GM12878 (cell line): ENCODE data around the gene GPC6. TPM values are rescaled to one million over a fixed set of nuclear protein-coding genes. Genes with fewer than 3 reads are reported as not detected.

ENCODE experiments used
- ATAC-seq: fragments of 200-7000 bp; cut with Tn5 transposase; 3 replicates; pipeline ENCODE4 v1.9.1; 2020; ENCODE audit warnings: mild to moderate bottlenecking, moderate library complexity
- BruUV-seq: library from RNA; stranded (reverse); fragments of 400-500 nt; replicated peaks from 2 replicates; lab custom pipeline; 2021; lab: Mats Ljungman, UMichigan
- CTCF ChIA-PET: fragments of 300-600 bp; sonication (Branson Sonifier 250); formaldehyde crosslinking; extraction: SDS; loops from one replicate; lab custom pipeline; 2021; ENCODE audit warnings: inconsistent platforms; lab: Yijun Ruan, JAX
- POLR2A ChIA-PET: fragments of 350-600 bp; formaldehyde crosslinking; extraction: SDS; loops from one replicate; lab custom pipeline; 2021; ENCODE audit warnings: inconsistent platforms; lab: Charles Lee
- RAD21 ChIA-PET: fragments of 300-600 bp; sonication (Branson Sonifier 250); formaldehyde crosslinking; loops from one replicate; lab custom pipeline; 2023; ENCODE audit warnings: antibody characterized with exemption; ENCODE audit not compliant: unreplicated experiment; lab: Charles Lee
- SMC1A ChIA-PET: fragments of 300-600 bp; sonication (Branson Sonifier 250); formaldehyde crosslinking; loops from one replicate; lab custom pipeline; 2023; ENCODE audit not compliant: unreplicated experiment, uncharacterized antibody; lab: Charles Lee
- DNase-seq: peaks from one replicate; pipeline ENCODE4 v3.0.0-alpha.2; 2011; ENCODE audit warnings: low read depth, low spot score
- FAIRE-seq: peaks from 3 replicates; lab custom pipeline; 2011; peaks lifted over from hg19 to GRCh38; lab: Jason Lieb, UNC
- H2AFZ ChIP-seq: 2 replicates; pipeline ENCODE4 v1.6.0; 2011; ENCODE audit warnings: low read depth, low read length, control low read depth; ENCODE audit not compliant: control insufficient read depth
- H3K27ac ChIP-seq: 2 replicates; pipeline ENCODE4 v1.5.1; 2011; ENCODE audit warnings: control low read depth; ENCODE audit not compliant: control insufficient read depth, insufficient read depth
- H3K27me3 ChIP-seq, 2 experiments: replicated peaks in 1 of 2; 2 replicates each; pipeline versions ENCODE4 v1.6.0 to v1.6.1; 2011; ENCODE audit warnings: low read length in 1 of 2; ENCODE audit not compliant: control insufficient read depth in 2 of 2, insufficient read depth in 2 of 2
- H3K36me3 ChIP-seq, 2 experiments: 2 replicates each; pipeline ENCODE4 v1.5.1; 2011; ENCODE audit warnings: low read length in 1 of 2; ENCODE audit not compliant: control insufficient read depth in 2 of 2, insufficient read depth in 2 of 2
- H3K4me1 ChIP-seq: 2 replicates; pipeline ENCODE4 v1.6.1; 2011; ENCODE audit warnings: mild to moderate bottlenecking, low read length, moderate library complexity, mixed read lengths; ENCODE audit not compliant: control insufficient read depth, insufficient read depth
- H3K4me2 ChIP-seq: 2 replicates; pipeline ENCODE4 v1.6.0; 2011; ENCODE audit warnings: control low read depth; ENCODE audit not compliant: control insufficient read depth, insufficient read depth
- H3K4me3 ChIP-seq: fragments of 200-600 bp; sonication (generic); 2 replicates; pipeline ENCODE4 v1.5.1; 2016
- H3K79me2 ChIP-seq: 2 replicates; pipeline ENCODE4 v1.6.0; 2011; ENCODE audit warnings: low read length; ENCODE audit not compliant: control insufficient read depth, insufficient read depth
- H3K9ac ChIP-seq: 2 replicates; pipeline ENCODE4 v1.8.0; 2011; ENCODE audit warnings: low read length, control low read depth, mixed read lengths; ENCODE audit not compliant: control insufficient read depth, insufficient read depth
- H3K9me3 ChIP-seq: replicated peaks from 3 replicates; pipeline ENCODE4 v1.5.1; 2011; ENCODE audit warnings: mild to moderate bottlenecking, low read length; ENCODE audit not compliant: control insufficient read depth, insufficient read depth
- H4K20me1 ChIP-seq: 2 replicates; pipeline ENCODE4 v1.6.0; 2011; ENCODE audit not compliant: control insufficient read depth, insufficient read depth
- BMI1 ChIP-seq: fragments of 450-650 bp; IDR thresholded peaks from 2 replicates; pipeline ENCODE4 v1.6.1; 2016; ENCODE audit warnings: mild to moderate bottlenecking, moderate library complexity, borderline replicate concordance
- CHD1 ChIP-seq: IDR thresholded peaks from 2 replicates; pipeline ENCODE4 v1.6.1; 2012; ENCODE audit warnings: low read depth, low read length, improper control_type of control experiment
- DPF2 ChIP-seq: fragments of 450-650 bp; IDR thresholded peaks from 2 replicates; pipeline ENCODE4 v1.6.1; 2017; ENCODE audit warnings: mild to moderate bottlenecking
- ETV6 ChIP-seq, 2 experiments: fragments of 450-650 bp in 1 of 2; IDR thresholded peaks in 1 of 2; conservative IDR thresholded peaks in 1 of 2; 2 replicates each; pipeline ENCODE4 v1.6.1; 2014; ENCODE audit warnings: antibody characterized with exemption in 1 of 2, borderline replicate concordance in 1 of 2, low read depth in 1 of 2, mild to moderate bottlenecking in 1 of 2, moderate library complexity in 1 of 2
- FOS ChIP-seq: IDR thresholded peaks from 3 replicates; pipeline ENCODE4 v1.6.1; 2011; ENCODE audit warnings: borderline replicate concordance; ENCODE audit not compliant: insufficient read length; ENCODE audit errors: extremely low read depth
- LARP7 ChIP-seq: fragments of 450-650 bp; IDR thresholded peaks from 2 replicates; pipeline ENCODE4 v1.6.1; 2017; ENCODE audit warnings: mild to moderate bottlenecking
- MTA2 ChIP-seq: fragments of 450-650 bp; IDR thresholded peaks from 2 replicates; pipeline ENCODE4 v1.6.1; 2016; ENCODE audit warnings: low read depth, mild to moderate bottlenecking, moderate library complexity
- NFYB ChIP-seq: IDR thresholded peaks from 2 replicates; pipeline ENCODE4 v1.6.1; 2011; ENCODE audit warnings: low read depth, mild to moderate bottlenecking, low read length, improper control_type of control experiment, moderate library complexity; ENCODE audit not compliant: insufficient read depth
- PAX5 ChIP-seq: IDR thresholded peaks from 2 replicates; pipeline ENCODE4 v1.6.1; 2011; ENCODE audit warnings: low read depth, low read length, borderline replicate concordance
- POLR2AphosphoS2 ChIP-seq: IDR thresholded peaks from 2 replicates; pipeline ENCODE4 v1.6.1; 2011; ENCODE audit warnings: low read depth, mild to moderate bottlenecking, low read length, improper control_type of control experiment, moderate library complexity
- SIX5 ChIP-seq: IDR thresholded peaks from 2 replicates; pipeline ENCODE4 v1.6.1; 2011; ENCODE audit warnings: mild to moderate bottlenecking, low read depth, low read length, moderate library complexity; ENCODE audit not compliant: severe bottlenecking
- SMAD5 ChIP-seq: IDR thresholded peaks from 2 replicates; pipeline ENCODE4 v1.6.1; 2016; ENCODE audit warnings: antibody characterized with exemption, low read depth
- SREBF1 ChIP-seq: IDR thresholded peaks from 2 replicates; pipeline ENCODE4 v1.6.1; 2012; ENCODE audit warnings: mild to moderate bottlenecking, low read length
- TCF3 ChIP-seq: IDR thresholded peaks from 2 replicates; pipeline ENCODE4 v1.6.1; 2012; ENCODE audit warnings: low read depth, mild to moderate bottlenecking, low read length, borderline replicate concordance; ENCODE audit not compliant: insufficient read depth
- TCF7 ChIP-seq: IDR thresholded peaks from 2 replicates; pipeline ENCODE4 v1.6.1; 2014; ENCODE audit warnings: antibody characterized with exemption, borderline replicate concordance
- ZNF24 ChIP-seq: fragments of 450-650 bp; IDR thresholded peaks from 2 replicates; pipeline ENCODE4 v1.6.1; 2017; ENCODE audit warnings: antibody characterized with exemption, mild to moderate bottlenecking
- ZSCAN29 ChIP-seq: fragments of 450-650 bp; IDR thresholded peaks from 2 replicates; pipeline ENCODE4 v1.6.1; 2017; ENCODE audit warnings: mild to moderate bottlenecking, moderate library complexity
- WGBS: methylation state at CpG from one replicate; pipeline ENCODE4 v1.1.6; 2016; ENCODE audit warnings: low lambda C conversion rate; ENCODE audit not compliant: insufficient replicate concordance, insufficient coverage; ENCODE audit errors: missing lambda C conversion rate; 5-methylcytosine and 5-hydroxymethylcytosine counted together
- in situ Hi-C: fragments of 300-500 bp; cut with MboI; formaldehyde crosslinking; loops from 9 replicates; pipeline ENCODE4 v1.14.3; 2018; ENCODE audit warnings: mixed read lengths
- intact Hi-C: fragments of 100-400 bp; cut with micrococcal nuclease; formaldehyde crosslinking; loops from one replicate; pipeline ENCODE4 v1.14.2; 2022; ENCODE audit not compliant: unreplicated experiment
- polyA plus RNA-seq, 11 experiments: library from polyadenylated mRNA; depleted of rRNA in 4 of 11; unstranded in 6 of 11; stranded (reverse) in 5 of 11; fragments of >200 nt; fragmentation: Nextera tagmentation in 4 of 11; fragmentation: Illumina TruSeq in 1 of 11; extraction: Ambion mirVana in 4 of 11; extraction: Trizol in 1 of 11; gene quantifications; 1 replicate in 1 of 11; 2 replicates in 10 of 11; pipeline versions ENCODE4 v1.2.1 to v1.2.3, GENCODE V29; 2011 to 2016; ENCODE audit warnings: inconsistent platforms in 2 of 11, missing spikeins in 2 of 11, low read depth in 1 of 11
- total RNA-seq, 4 experiments: library from RNA; depleted of rRNA in 3 of 4; stranded (reverse); fragments of >200 nt in 3 of 4; fragmentation: Illumina TruSeq in 1 of 4; extraction: Trizol in 1 of 4; gene quantifications; 2 replicates each; pipeline versions ENCODE4 v1.2.1 to v1.2.3, GENCODE V29; 2013 to 2021
- TF ChIP-seq, protein P1 (sequence below): fragments of 450-650 bp; formaldehyde crosslinking; IDR thresholded peaks from 2 replicates; pipeline ENCODE4 v1.4.0; 2020; ENCODE audit warnings: mild to moderate bottlenecking, moderate library complexity
- TF ChIP-seq, protein P2 (sequence below): fragments of 450-650 bp; IDR thresholded peaks from 2 replicates; pipeline ENCODE4 v1.6.1; 2017; ENCODE audit warnings: mild to moderate bottlenecking
- TF ChIP-seq, protein P3 (sequence below): IDR thresholded peaks from 2 replicates; pipeline ENCODE4 v1.6.1; 2011; ENCODE audit warnings: mild to moderate bottlenecking, low read depth, low read length, moderate library complexity; ENCODE audit not compliant: insufficient replicate concordance

Gene GPC6
- total and polyA plus RNA-seq, 10 of the 15 experiments (the other 5 are each of a cell fraction or from before 2014, with no cell fraction given) = 0.03 to 0.04 (median 0.03) TPM; not detected in 7

DNA sequence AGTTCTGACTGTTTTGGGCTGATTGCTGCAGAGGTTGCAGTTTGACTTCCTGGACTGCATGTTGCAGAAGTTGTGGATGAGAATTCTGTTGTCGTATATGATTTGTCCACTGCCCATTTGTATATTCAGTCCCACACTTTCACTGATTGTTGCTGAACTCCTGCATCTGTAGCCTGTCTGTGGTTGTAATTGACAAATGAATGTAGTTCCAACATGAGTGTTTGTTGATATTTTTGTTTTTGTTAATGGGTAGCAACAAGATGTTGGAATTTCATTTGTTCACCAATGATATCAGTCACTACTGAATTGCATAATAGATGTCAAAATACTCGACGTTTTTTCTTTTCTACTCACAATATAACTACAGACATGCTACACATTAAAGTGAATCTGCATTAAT lies 719.0 kb downstream of the GPC6 start:
- no TSS peak for BruUV-seq
- in situ Hi-C loops = no loop called here
- TF ChIP-seq BMI1 (no peak), ZSCAN29 (no peak), SMAD5 (no peak), FOS (no peak), LARP7 (no peak), PAX5 (no peak), SIX5 (no peak), POLR2AphosphoS2 (no peak), NFYB (no peak), TCF3 (no peak), DPF2 (no peak), MTA2 (no peak), CHD1 (no peak), SREBF1 (no peak), ZNF24 (no peak), TCF7 (no peak), ETV6 (conservative IDR thresholded peaks at IDR 0.05 in 1 of 2, IDR thresholded peaks at IDR 0.05 in 1 of 2; ENCODE audit: borderline replicate concordance in 1 of 2, low read depth in 1 of 2) (no peak)
- TF ChIP-seq, protein P1, sequence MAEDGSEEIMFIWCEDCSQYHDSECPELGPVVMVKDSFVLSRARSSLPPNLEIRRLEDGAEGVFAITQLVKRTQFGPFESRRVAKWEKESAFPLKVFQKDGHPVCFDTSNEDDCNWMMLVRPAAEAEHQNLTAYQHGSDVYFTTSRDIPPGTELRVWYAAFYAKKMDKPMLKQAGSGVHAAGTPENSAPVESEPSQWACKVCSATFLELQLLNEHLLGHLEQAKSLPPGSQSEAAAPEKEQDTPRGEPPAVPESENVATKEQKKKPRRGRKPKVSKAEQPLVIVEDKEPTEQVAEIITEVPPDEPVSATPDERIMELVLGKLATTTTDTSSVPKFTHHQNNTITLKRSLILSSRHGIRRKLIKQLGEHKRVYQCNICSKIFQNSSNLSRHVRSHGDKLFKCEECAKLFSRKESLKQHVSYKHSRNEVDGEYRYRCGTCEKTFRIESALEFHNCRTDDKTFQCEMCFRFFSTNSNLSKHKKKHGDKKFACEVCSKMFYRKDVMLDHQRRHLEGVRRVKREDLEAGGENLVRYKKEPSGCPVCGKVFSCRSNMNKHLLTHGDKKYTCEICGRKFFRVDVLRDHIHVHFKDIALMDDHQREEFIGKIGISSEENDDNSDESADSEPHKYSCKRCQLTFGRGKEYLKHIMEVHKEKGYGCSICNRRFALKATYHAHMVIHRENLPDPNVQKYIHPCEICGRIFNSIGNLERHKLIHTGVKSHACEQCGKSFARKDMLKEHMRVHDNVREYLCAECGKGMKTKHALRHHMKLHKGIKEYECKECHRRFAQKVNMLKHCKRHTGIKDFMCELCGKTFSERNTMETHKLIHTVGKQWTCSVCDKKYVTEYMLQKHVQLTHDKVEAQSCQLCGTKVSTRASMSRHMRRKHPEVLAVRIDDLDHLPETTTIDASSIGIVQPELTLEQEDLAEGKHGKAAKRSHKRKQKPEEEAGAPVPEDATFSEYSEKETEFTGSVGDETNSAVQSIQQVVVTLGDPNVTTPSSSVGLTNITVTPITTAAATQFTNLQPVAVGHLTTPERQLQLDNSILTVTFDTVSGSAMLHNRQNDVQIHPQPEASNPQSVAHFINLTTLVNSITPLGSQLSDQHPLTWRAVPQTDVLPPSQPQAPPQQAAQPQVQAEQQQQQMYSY = no peak
- TF ChIP-seq, protein P2, sequence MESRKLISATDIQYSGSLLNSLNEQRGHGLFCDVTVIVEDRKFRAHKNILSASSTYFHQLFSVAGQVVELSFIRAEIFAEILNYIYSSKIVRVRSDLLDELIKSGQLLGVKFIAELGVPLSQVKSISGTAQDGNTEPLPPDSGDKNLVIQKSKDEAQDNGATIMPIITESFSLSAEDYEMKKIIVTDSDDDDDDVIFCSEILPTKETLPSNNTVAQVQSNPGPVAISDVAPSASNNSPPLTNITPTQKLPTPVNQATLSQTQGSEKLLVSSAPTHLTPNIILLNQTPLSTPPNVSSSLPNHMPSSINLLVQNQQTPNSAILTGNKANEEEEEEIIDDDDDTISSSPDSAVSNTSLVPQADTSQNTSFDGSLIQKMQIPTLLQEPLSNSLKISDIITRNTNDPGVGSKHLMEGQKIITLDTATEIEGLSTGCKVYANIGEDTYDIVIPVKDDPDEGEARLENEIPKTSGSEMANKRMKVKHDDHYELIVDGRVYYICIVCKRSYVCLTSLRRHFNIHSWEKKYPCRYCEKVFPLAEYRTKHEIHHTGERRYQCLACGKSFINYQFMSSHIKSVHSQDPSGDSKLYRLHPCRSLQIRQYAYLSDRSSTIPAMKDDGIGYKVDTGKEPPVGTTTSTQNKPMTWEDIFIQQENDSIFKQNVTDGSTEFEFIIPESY = no peak
- TF ChIP-seq, protein P3, sequence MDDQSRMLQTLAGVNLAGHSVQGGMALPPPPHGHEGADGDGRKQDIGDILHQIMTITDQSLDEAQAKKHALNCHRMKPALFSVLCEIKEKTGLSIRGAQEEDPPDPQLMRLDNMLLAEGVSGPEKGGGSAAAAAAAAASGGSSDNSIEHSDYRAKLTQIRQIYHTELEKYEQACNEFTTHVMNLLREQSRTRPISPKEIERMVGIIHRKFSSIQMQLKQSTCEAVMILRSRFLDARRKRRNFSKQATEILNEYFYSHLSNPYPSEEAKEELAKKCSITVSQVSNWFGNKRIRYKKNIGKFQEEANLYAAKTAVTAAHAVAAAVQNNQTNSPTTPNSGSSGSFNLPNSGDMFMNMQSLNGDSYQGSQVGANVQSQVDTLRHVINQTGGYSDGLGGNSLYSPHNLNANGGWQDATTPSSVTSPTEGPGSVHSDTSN = no peak
- TF ChIP-seq, all 136 proteins: peak for 0
- ChIA-PET RAD21 (no interaction called here), POLR2A (no interaction called here), CTCF (no interaction called here), SMC1A (no interaction called here)
- Histone ChIP-seq H3K4me1 (no peaks in the 10 kb centered on the region), H2AFZ (no peak overlapping the region), H3K4me3 (no peak overlapping the region), H3K27ac (no peak overlapping the region), H3K4me2 (no peak overlapping the region), H3K9ac (no peak overlapping the region), H3K9me3 (no peaks in the 10 kb centered on the region), H4K20me1 (no peaks in the 10 kb centered on the region), H3K79me2 (no peaks in the 10 kb centered on the region), H3K36me3 (no peaks in the 10 kb centered on the region), H3K27me3 (no peaks in the 10 kb centered on the region)
- ATAC-seq = no peak
- 34% methylated on average over 3 of the region's 3 CpGs for WGBS
- intact Hi-C loops = no loop called here
- no peak for DNase-seq
- FAIRE-seq = no peak
